H9 (cell line): ENCODE data around the gene FBXO10. TPM values are rescaled to one million over a fixed set of nuclear protein-coding genes. Genes with fewer than 3 reads are reported as not detected.

Source experiments
- DNase-seq: peaks from one replicate; pipeline ENCODE4 v3.0.0-alpha.2; 2017
- H2AFZ ChIP-seq: one replicate; pipeline ENCODE4 v1.6.1; 2013; ENCODE audit warnings: mild to moderate bottlenecking, low read length, control low read depth, moderate library complexity
- H2AK5ac ChIP-seq: 2 replicates; pipeline ENCODE4 v1.6.1; 2013; ENCODE audit warnings: low read length, control low read depth, mixed read lengths; ENCODE audit not compliant: insufficient read length
- H2BK120ac ChIP-seq: one replicate; pipeline ENCODE4 v1.6.1; 2013; ENCODE audit warnings: low read depth, mild to moderate bottlenecking, low read length, control low read depth, inconsistent platforms; ENCODE audit not compliant: poor library complexity, severe bottlenecking
- H2BK12ac ChIP-seq: 2 replicates; pipeline ENCODE4 v1.6.1; 2013; ENCODE audit warnings: low read length, control low read depth, mixed read lengths, low read depth; ENCODE audit not compliant: insufficient read length
- H2BK15ac ChIP-seq: 2 replicates; pipeline ENCODE4 v1.6.1; 2013; ENCODE audit warnings: low read depth, low read length, control low read depth
- H2BK20ac ChIP-seq: one replicate; pipeline ENCODE4 v1.6.1; 2013; ENCODE audit warnings: low read depth, mild to moderate bottlenecking, low read length, control low read depth, inconsistent platforms; ENCODE audit not compliant: poor library complexity, severe bottlenecking
- H2BK5ac ChIP-seq: 2 replicates; pipeline ENCODE4 v1.6.1; 2013; ENCODE audit warnings: low read length, control low read depth, mixed read lengths; ENCODE audit not compliant: insufficient read length
- H3K14ac ChIP-seq: 2 replicates; pipeline ENCODE4 v1.6.1; 2013; ENCODE audit warnings: low read length, control low read depth; ENCODE audit not compliant: insufficient read depth
- H3K18ac ChIP-seq: 2 replicates; pipeline ENCODE4 v1.6.1; 2013; ENCODE audit warnings: low read depth, mild to moderate bottlenecking, mixed read lengths, low read length, control low read depth; ENCODE audit not compliant: insufficient read length
- H3K23ac ChIP-seq: 2 replicates; pipeline ENCODE4 v1.6.1; 2013; ENCODE audit warnings: low read length, control low read depth, mixed read lengths, low read depth; ENCODE audit not compliant: insufficient read length
- H3K23me2 ChIP-seq: 2 replicates; pipeline ENCODE4 v1.6.1; 2013; ENCODE audit warnings: low read depth, mild to moderate bottlenecking, mixed read lengths, low read length, control low read depth; ENCODE audit not compliant: insufficient read length, poor library complexity, severe bottlenecking
- H3K27ac ChIP-seq: 2 replicates; pipeline ENCODE4 v1.5.1; 2013; ENCODE audit warnings: low read length, control low read depth, mixed read lengths, low read depth; ENCODE audit not compliant: insufficient read length
- H3K27me3 ChIP-seq: 2 replicates; pipeline ENCODE4 v1.6.1; 2013; ENCODE audit warnings: low read length, control low read depth, inconsistent platforms; ENCODE audit not compliant: insufficient read depth
- H3K4ac ChIP-seq: 2 replicates; pipeline ENCODE4 v1.6.1; 2013; ENCODE audit warnings: low read depth, mild to moderate bottlenecking, control low read depth, inconsistent platforms, low read length, moderate library complexity
- H3K4me1 ChIP-seq: 2 replicates; pipeline ENCODE4 v1.6.1; 2013; ENCODE audit warnings: low read length, control low read depth, inconsistent platforms; ENCODE audit not compliant: insufficient read depth
- H3K4me2 ChIP-seq: 2 replicates; pipeline ENCODE4 v1.6.1; 2013; ENCODE audit warnings: low read length, control low read depth, mixed read lengths; ENCODE audit not compliant: insufficient read length, insufficient read depth
- H3K56ac ChIP-seq: 2 replicates; pipeline ENCODE4 v1.6.1; 2013; ENCODE audit warnings: low read depth, mild to moderate bottlenecking, mixed read lengths, low read length, control low read depth; ENCODE audit not compliant: insufficient read length
- H3K79me1 ChIP-seq: 2 replicates; pipeline ENCODE4 v1.6.1; 2013; ENCODE audit warnings: low read depth, mild to moderate bottlenecking, moderate library complexity, low read length, control low read depth, inconsistent platforms; ENCODE audit not compliant: insufficient read depth, poor library complexity, severe bottlenecking
- H3K79me2 ChIP-seq: 2 replicates; pipeline ENCODE4 v1.6.1; 2013; ENCODE audit warnings: low read length, control low read depth, inconsistent platforms; ENCODE audit not compliant: insufficient read depth
- H3K9ac ChIP-seq: 2 replicates; pipeline ENCODE4 v1.6.1; 2013; ENCODE audit warnings: low read length, control low read depth, mixed read lengths; ENCODE audit not compliant: insufficient read length; ENCODE audit errors: extremely low read depth
- H3K9me3 ChIP-seq: one replicate; pipeline ENCODE4 v1.6.1; 2013; ENCODE audit warnings: low read depth, low read length, inconsistent platforms; ENCODE audit not compliant: control insufficient read depth
- H3T11ph ChIP-seq: one replicate; pipeline ENCODE4 v1.6.1; 2013; ENCODE audit warnings: mild to moderate bottlenecking, low read length, control low read depth, inconsistent platforms
- H4K20me1 ChIP-seq: one replicate; pipeline ENCODE4 v1.6.1; 2013; ENCODE audit not compliant: control insufficient read depth, insufficient read length, insufficient read depth
- H4K5ac ChIP-seq: 2 replicates; pipeline ENCODE4 v1.6.1; 2013; ENCODE audit warnings: low read depth, mild to moderate bottlenecking, mixed read lengths, low read length, control low read depth; ENCODE audit not compliant: insufficient read length
- H4K8ac ChIP-seq: replicated peaks from 2 replicates; pipeline ENCODE4 v1.6.1; 2013; ENCODE audit warnings: low read length, control low read depth, mixed read lengths, low read depth; ENCODE audit not compliant: insufficient read length
- H4K91ac ChIP-seq: 2 replicates; pipeline ENCODE4 v1.6.1; 2013; ENCODE audit warnings: low read depth, mild to moderate bottlenecking, moderate library complexity, mixed read lengths, low read length, control low read depth; ENCODE audit not compliant: insufficient read length
- H3K27ac Mint-ChIP-seq, 3 experiments: 2 replicates in 2 of 3; 3 replicates in 1 of 3; pipeline ENCODE4 v1.8.0; 2020 to 2021; ENCODE audit warnings: mixed read lengths in 3 of 3, mild to moderate bottlenecking in 1 of 3, moderate library complexity in 1 of 3
- H3K27me3 Mint-ChIP-seq: 2 replicates; pipeline ENCODE4 v1.8.0; 2021; ENCODE audit warnings: low read depth, mild to moderate bottlenecking, moderate library complexity, mixed read lengths
- H3K36me3 Mint-ChIP-seq, 3 experiments: 2 replicates in 2 of 3; 3 replicates in 1 of 3; pipeline ENCODE4 v1.8.0; 2020 to 2021; ENCODE audit warnings: low read depth in 3 of 3, mixed read lengths in 3 of 3; ENCODE audit not compliant: insufficient read depth in 1 of 3
- H3K4me1 Mint-ChIP-seq, 2 experiments: 2 replicates each; pipeline ENCODE4 v1.8.0; 2020; ENCODE audit warnings: mixed read lengths in 2 of 2
- H3K4me3 Mint-ChIP-seq, 2 experiments: 2 replicates in 1 of 2; 3 replicates in 1 of 2; pipeline ENCODE4 v1.8.0; 2020 to 2021; ENCODE audit warnings: mild to moderate bottlenecking in 2 of 2, mixed read lengths in 2 of 2, moderate library complexity in 1 of 2
- H3K9me3 Mint-ChIP-seq, 2 experiments: 2 replicates in 1 of 2; 3 replicates in 1 of 2; pipeline ENCODE4 v1.8.0; 2020; ENCODE audit warnings: mild to moderate bottlenecking in 2 of 2, mixed read lengths in 2 of 2, moderate library complexity in 1 of 2
- CTCF ChIP-seq: fragments of 200-600 bp; sonication (generic); conservative IDR thresholded peaks from 3 replicates; pipeline ENCODE4 v1.8.0; 2021; ENCODE audit warnings: antibody characterized with exemption, mild to moderate bottlenecking
- WGBS: extraction: QIAGEN DNeasy Blood & Tissue Kit; methylation state at CpG from one replicate; pipeline ENCODE4 v1.1.7; 2013; ENCODE audit warnings: missing lambda C conversion rate, low lambda C conversion rate, mixed read lengths; ENCODE audit not compliant: insufficient read length; ENCODE audit errors: extremely low coverage; 5-methylcytosine and 5-hydroxymethylcytosine counted together
- total RNA-seq: library from RNA; stranded (reverse); gene quantifications from 2 replicates; pipeline ENCODE4 v1.2.1, GENCODE V29; 2021

Gene FBXO10
- total RNA-seq, 1 experiment from 2014 or later, result 16.8 TPM

- no peak for TF ChIP-seq CTCF
- H4K91ac ChIP-seq, result no peak overlapping the region
Measured at GRCh38 chr9:37625036-37625757, 49.0 kb upstream of the FBXO10 start.

More at GRCh38 chr9:37625036-37625757, 49.0 kb upstream of the FBXO10 start:
- H2BK20ac ChIP-seq, result no peak overlapping the region
- peaks cover 8% of the 10 kb centered on the region; the same call in 1 of the 2 replicates for H3K4me1 ChIP-seq
- no peaks in the 10 kb centered on the region for H3K27me3 ChIP-seq
- H2BK5ac ChIP-seq, result no peak overlapping the region
- no peaks in the 10 kb centered on the region for H3K23me2 ChIP-seq
- no peak overlapping the region for H2AFZ ChIP-seq
- no CpG with 5 or more reads among the region's 5 CpGs for WGBS
- H3K4ac ChIP-seq, result no peak overlapping the region
- no peak for DNase-seq
- no peak overlapping the region for H2BK15ac ChIP-seq
- H2AK5ac ChIP-seq, result no peak overlapping the region
- no peaks in the 10 kb centered on the region for H3K9me3 ChIP-seq
- no peak overlapping the region for H4K8ac ChIP-seq
- no peak overlapping the region for H3K9ac ChIP-seq
- no peaks in the 10 kb centered on the region for H3K79me2 ChIP-seq
- no peak overlapping the region for H2BK120ac ChIP-seq
- H3K56ac ChIP-seq, result no peak overlapping the region
- no peak overlapping the region for H3K23ac ChIP-seq
- Mint-ChIP-seq H3K36me3 (no peaks in the 10 kb centered on the region), H3K27me3 (no peaks in the 10 kb centered on the region), H3K4me3 (no peak overlapping the region), H3K9me3 (no peaks in the 10 kb centered on the region; a peak in 1 of 5 replicates), H3K4me1 (peaks cover 25 to 30% of the 10 kb centered on the region in 2 experiments), H3K27ac (no peak overlapping the region)
- no peak overlapping the region for H3K4me2 ChIP-seq
- no peak overlapping the region for H3K27ac ChIP-seq
- H4K5ac ChIP-seq, result no peak overlapping the region
- H3K14ac ChIP-seq, result no peak overlapping the region
- H3K18ac ChIP-seq, result no peak overlapping the region
- H3K79me1 ChIP-seq, result no peaks in the 10 kb centered on the region
- H2BK12ac ChIP-seq, result no peak overlapping the region
- no peaks in the 10 kb centered on the region for H4K20me1 ChIP-seq
- no peak overlapping the region for H3T11ph ChIP-seq
